Measurements from ENCODE around the gene STK24. TPM values are rescaled to one million over a fixed set of nuclear protein-coding genes. Genes with fewer than 3 reads are reported as not detected.

STK24 gene
- total RNA-seq, 1 donor from 2014 or later: 94.6 TPM

GRCh38 chr13:98429531-98429930, 147.4 kb downstream of the STK24 start:
- intact Hi-C loops (cut with DNase I): no loop called here
- ATAC-seq (no peak), DNase-seq (no peak)
- Histone ChIP-seq H3K9me3 (no peaks in the 10 kb centered on the region), H3K4me1 (no peaks in the 10 kb centered on the region), H3K27ac (no peak overlapping the region), H3K27me3 (no peaks in the 10 kb centered on the region), H3K36me3 (peaks cover 19% of the 10 kb centered on the region), H3K4me3 (no peak overlapping the region)
- TF ChIP-seq CTCF (IDR thresholded peaks at IDR 0.05): no peak

GRCh38 chr13:98429081-98429480, 147.8 kb downstream of the STK24 start:
- Histone ChIP-seq H3K9me3 (no peaks in the 10 kb centered on the region), H3K4me1 (no peaks in the 10 kb centered on the region), H3K4me3 (no peak overlapping the region), H3K27ac (no peak overlapping the region), H3K36me3 (peaks cover 22% of the 10 kb centered on the region), H3K27me3 (no peaks in the 10 kb centered on the region)
- DNase-seq (no peak), ATAC-seq (no peak)
- no peak for TF ChIP-seq CTCF (IDR thresholded peaks at IDR 0.05)
- intact Hi-C loops (cut with DNase I): no loop called here

- no peaks in the 10 kb centered on the region for H3K27me3 ChIP-seq
- H3K4me3 ChIP-seq: no peak overlapping the region
- intact Hi-C loops (cut with DNase I): no loop called here
- no peak overlapping the region for H3K27ac ChIP-seq
- H3K4me1 ChIP-seq: no peaks in the 10 kb centered on the region
- H3K36me3 ChIP-seq: peaks cover 22% of the 10 kb centered on the region
- no peak for ATAC-seq
- TF ChIP-seq CTCF (IDR thresholded peaks at IDR 0.05): no peak
- no peak for DNase-seq
- no peaks in the 10 kb centered on the region for H3K9me3 ChIP-seq
These were observed 148.5 kb downstream of the STK24 start for GRCh38 chr13:98428256-98428966.

- no peak for DNase-seq
- peaks cover 22% of the 10 kb centered on the region for H3K36me3 ChIP-seq
- no peaks in the 10 kb centered on the region for H3K27me3 ChIP-seq
- no peak for ATAC-seq
- H3K27ac ChIP-seq: no peak overlapping the region
- intact Hi-C loops (cut with DNase I): no loop called here
- no peaks in the 10 kb centered on the region for H3K4me1 ChIP-seq
- no peaks in the 10 kb centered on the region for H3K9me3 ChIP-seq
- no peak overlapping the region for H3K4me3 ChIP-seq
- TF ChIP-seq CTCF (IDR thresholded peaks at IDR 0.05): no peak
These were observed 149.4 kb downstream of the STK24 start for GRCh38 chr13:98427331-98427995.

GRCh38 chr13:98423417-98423816, 153.5 kb downstream of the STK24 start:
- Histone ChIP-seq H3K4me1 (no peaks in the 10 kb centered on the region), H3K9me3 (no peaks in the 10 kb centered on the region), H3K27ac (no peak overlapping the region), H3K4me3 (no peak overlapping the region), H3K36me3 (peaks cover 22% of the 10 kb centered on the region), H3K27me3 (no peaks in the 10 kb centered on the region)
- intact Hi-C loops (cut with DNase I): no loop called here
- no peak for TF ChIP-seq CTCF (IDR thresholded peaks at IDR 0.05)
- no peak for ATAC-seq
- no peak for DNase-seq

Data from upper lobe of right lung (tissue), 1 donor.